ENCODE measurements around the gene IL1RAPL1. TPM values are rescaled to one million over a fixed set of nuclear protein-coding genes. Genes with fewer than 3 reads are reported as not detected.

The IL1RAPL1 gene
- total and polyA plus RNA-seq, 2 experiments from 2014 or later = 0.18 to 0.49 TPM

GRCh38 chrX:28901637-28902036, 314.4 kb downstream of the IL1RAPL1 start:
- no peaks in the 10 kb centered on the region for H3K36me3 ChIP-seq (ENCODE audit: insufficient read depth)
- TF ChIP-seq, protein P1, sequence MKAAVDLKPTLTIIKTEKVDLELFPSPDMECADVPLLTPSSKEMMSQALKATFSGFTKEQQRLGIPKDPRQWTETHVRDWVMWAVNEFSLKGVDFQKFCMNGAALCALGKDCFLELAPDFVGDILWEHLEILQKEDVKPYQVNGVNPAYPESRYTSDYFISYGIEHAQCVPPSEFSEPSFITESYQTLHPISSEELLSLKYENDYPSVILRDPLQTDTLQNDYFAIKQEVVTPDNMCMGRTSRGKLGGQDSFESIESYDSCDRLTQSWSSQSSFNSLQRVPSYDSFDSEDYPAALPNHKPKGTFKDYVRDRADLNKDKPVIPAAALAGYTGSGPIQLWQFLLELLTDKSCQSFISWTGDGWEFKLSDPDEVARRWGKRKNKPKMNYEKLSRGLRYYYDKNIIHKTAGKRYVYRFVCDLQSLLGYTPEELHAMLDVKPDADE (IDR thresholded peaks at IDR 0.05) = no peak
- no peak for TF ChIP-seq EZH2 (IDR thresholded peaks at IDR 0.05; ENCODE audit: low read depth, unreplicated experiment)
- no peaks in the 10 kb centered on the region for H3K79me2 ChIP-seq (replicated peaks; ENCODE audit: insufficient read depth)
- H3K27ac ChIP-seq (ENCODE audit: low read depth) = no peak overlapping the region
- H3K9me2 ChIP-seq (ENCODE audit: insufficient read depth) = no peaks in the 10 kb centered on the region
- H3K4me3 ChIP-seq = no peak overlapping the region
- H4K20me1 ChIP-seq (replicated peaks; ENCODE audit: insufficient read depth) = no peaks in the 10 kb centered on the region
- no peaks in the 10 kb centered on the region for H3K27me3 Mint-ChIP-seq (ENCODE audit: insufficient read depth, low read depth, poor library complexity)
- peaks cover 18% of the 10 kb centered on the region for H3K36me3 Mint-ChIP-seq (ENCODE audit: low read depth)
- H3F3A ChIP-seq (replicated peaks; ENCODE audit: low read depth) = no peaks in the 10 kb centered on the region
- no peaks in the 10 kb centered on the region for H3K27me3 ChIP-seq (ENCODE audit: insufficient read depth)
- no peak for ATAC-seq
- no peak for DNase-seq (ENCODE audit: low spot score)
- no peak overlapping the region for H3K4me2 ChIP-seq
- H3K9me3 Mint-ChIP-seq = peaks cover 17% of the 10 kb centered on the region
- H3K27ac Mint-ChIP-seq = no peak overlapping the region
- no peak overlapping the region for H2AFZ ChIP-seq
- no peak overlapping the region for H3K4me3 Mint-ChIP-seq
- peaks cover 13% of the 10 kb centered on the region for H3K4me1 Mint-ChIP-seq
- peaks cover 7% of the 10 kb centered on the region for H3K4me1 ChIP-seq (ENCODE audit: insufficient read depth)

DNA sequence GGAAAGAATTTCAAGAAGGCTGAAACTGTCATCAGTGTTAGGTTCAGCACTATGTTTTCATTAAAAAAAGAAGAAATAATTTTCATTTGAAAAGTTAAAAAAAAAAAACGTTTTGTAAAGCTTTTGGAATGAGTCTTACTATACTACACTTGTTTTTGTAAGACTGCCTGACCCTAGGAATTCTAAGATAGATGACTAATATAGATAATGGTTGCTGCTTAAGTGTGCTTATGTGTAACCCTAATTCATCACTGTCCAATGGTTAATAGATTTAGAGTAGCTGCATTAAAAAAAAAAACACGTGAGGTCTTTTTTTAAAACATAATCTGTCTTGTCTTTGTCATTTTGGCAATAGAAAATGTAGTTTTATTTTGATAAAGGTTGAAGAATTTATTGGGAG, 323.2 kb downstream of the IL1RAPL1 start:
- Histone ChIP-seq H4K20me1 (replicated peaks; ENCODE audit: insufficient read depth) (no peaks in the 10 kb centered on the region), H3K4me2 (no peak overlapping the region), H3K27me3 (ENCODE audit: insufficient read depth) (no peaks in the 10 kb centered on the region), H3K27ac (ENCODE audit: low read depth) (no peak overlapping the region), H3K4me3 (no peak overlapping the region), H2AFZ (no peak overlapping the region), H3K79me2 (replicated peaks; ENCODE audit: insufficient read depth) (no peaks in the 10 kb centered on the region), H3K36me3 (ENCODE audit: insufficient read depth) (no peaks in the 10 kb centered on the region), H3K9me2 (ENCODE audit: insufficient read depth) (no peaks in the 10 kb centered on the region), H3F3A (replicated peaks; ENCODE audit: low read depth) (no peaks in the 10 kb centered on the region), H3K4me1 (ENCODE audit: insufficient read depth) (no peaks in the 10 kb centered on the region)
- no peak for DNase-seq (ENCODE audit: low spot score)
- Mint-ChIP-seq H3K9me3 (no peaks in the 10 kb centered on the region), H3K27me3 (ENCODE audit: insufficient read depth, low read depth, poor library complexity) (no peaks in the 10 kb centered on the region), H3K4me3 (no peak overlapping the region), H3K4me1 (no peaks in the 10 kb centered on the region), H3K36me3 (ENCODE audit: low read depth) (no peaks in the 10 kb centered on the region), H3K27ac (no peak overlapping the region)
- ATAC-seq = no peak
- no peak for TF ChIP-seq EZH2phosphoT487 (IDR thresholded peaks at IDR 0.05; ENCODE audit: unreplicated experiment)
- TF ChIP-seq, protein P2, sequence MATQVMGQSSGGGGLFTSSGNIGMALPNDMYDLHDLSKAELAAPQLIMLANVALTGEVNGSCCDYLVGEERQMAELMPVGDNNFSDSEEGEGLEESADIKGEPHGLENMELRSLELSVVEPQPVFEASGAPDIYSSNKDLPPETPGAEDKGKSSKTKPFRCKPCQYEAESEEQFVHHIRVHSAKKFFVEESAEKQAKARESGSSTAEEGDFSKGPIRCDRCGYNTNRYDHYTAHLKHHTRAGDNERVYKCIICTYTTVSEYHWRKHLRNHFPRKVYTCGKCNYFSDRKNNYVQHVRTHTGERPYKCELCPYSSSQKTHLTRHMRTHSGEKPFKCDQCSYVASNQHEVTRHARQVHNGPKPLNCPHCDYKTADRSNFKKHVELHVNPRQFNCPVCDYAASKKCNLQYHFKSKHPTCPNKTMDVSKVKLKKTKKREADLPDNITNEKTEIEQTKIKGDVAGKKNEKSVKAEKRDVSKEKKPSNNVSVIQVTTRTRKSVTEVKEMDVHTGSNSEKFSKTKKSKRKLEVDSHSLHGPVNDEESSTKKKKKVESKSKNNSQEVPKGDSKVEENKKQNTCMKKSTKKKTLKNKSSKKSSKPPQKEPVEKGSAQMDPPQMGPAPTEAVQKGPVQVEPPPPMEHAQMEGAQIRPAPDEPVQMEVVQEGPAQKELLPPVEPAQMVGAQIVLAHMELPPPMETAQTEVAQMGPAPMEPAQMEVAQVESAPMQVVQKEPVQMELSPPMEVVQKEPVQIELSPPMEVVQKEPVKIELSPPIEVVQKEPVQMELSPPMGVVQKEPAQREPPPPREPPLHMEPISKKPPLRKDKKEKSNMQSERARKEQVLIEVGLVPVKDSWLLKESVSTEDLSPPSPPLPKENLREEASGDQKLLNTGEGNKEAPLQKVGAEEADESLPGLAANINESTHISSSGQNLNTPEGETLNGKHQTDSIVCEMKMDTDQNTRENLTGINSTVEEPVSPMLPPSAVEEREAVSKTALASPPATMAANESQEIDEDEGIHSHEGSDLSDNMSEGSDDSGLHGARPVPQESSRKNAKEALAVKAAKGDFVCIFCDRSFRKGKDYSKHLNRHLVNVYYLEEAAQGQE (IDR thresholded peaks at IDR 0.05; ENCODE audit: unreplicated experiment) = no peak
- TF ChIP-seq, protein P3, sequence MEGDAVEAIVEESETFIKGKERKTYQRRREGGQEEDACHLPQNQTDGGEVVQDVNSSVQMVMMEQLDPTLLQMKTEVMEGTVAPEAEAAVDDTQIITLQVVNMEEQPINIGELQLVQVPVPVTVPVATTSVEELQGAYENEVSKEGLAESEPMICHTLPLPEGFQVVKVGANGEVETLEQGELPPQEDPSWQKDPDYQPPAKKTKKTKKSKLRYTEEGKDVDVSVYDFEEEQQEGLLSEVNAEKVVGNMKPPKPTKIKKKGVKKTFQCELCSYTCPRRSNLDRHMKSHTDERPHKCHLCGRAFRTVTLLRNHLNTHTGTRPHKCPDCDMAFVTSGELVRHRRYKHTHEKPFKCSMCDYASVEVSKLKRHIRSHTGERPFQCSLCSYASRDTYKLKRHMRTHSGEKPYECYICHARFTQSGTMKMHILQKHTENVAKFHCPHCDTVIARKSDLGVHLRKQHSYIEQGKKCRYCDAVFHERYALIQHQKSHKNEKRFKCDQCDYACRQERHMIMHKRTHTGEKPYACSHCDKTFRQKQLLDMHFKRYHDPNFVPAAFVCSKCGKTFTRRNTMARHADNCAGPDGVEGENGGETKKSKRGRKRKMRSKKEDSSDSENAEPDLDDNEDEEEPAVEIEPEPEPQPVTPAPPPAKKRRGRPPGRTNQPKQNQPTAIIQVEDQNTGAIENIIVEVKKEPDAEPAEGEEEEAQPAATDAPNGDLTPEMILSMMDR (conservative IDR thresholded peaks at IDR 0.05; ENCODE audit: low read depth in 2 of 2) = no peak
- no peak for TF ChIP-seq CREB1 (CRISPR knock-in tag; IDR thresholded peaks at IDR 0.05; ENCODE audit: low read depth)
- TF ChIP-seq STAT1 (IDR thresholded peaks at IDR 0.05; ENCODE audit: unreplicated experiment) = no peak
- no peak for TF ChIP-seq ZNF462 (CRISPR knock-in tag; IDR thresholded peaks at IDR 0.05)
- no peak for TF ChIP-seq ZNF114 (CRISPR knock-in tag; IDR thresholded peaks at IDR 0.05)
- no peak for TF ChIP-seq ZNF331 (CRISPR knock-in tag; IDR thresholded peaks at IDR 0.05; ENCODE audit: low read depth)

Measured in GM23338 (cell line).